Activated gamma-delta T cell treated with Interleukin-2 at 50 U/mL for 16 hours (primary cell): ENCODE data around the gene SMPX.

Experiments
- DNase-seq: peaks from one replicate; pipeline ENCODE4 v3.0.0-alpha.2; 2020

SMPX gene

DNA sequence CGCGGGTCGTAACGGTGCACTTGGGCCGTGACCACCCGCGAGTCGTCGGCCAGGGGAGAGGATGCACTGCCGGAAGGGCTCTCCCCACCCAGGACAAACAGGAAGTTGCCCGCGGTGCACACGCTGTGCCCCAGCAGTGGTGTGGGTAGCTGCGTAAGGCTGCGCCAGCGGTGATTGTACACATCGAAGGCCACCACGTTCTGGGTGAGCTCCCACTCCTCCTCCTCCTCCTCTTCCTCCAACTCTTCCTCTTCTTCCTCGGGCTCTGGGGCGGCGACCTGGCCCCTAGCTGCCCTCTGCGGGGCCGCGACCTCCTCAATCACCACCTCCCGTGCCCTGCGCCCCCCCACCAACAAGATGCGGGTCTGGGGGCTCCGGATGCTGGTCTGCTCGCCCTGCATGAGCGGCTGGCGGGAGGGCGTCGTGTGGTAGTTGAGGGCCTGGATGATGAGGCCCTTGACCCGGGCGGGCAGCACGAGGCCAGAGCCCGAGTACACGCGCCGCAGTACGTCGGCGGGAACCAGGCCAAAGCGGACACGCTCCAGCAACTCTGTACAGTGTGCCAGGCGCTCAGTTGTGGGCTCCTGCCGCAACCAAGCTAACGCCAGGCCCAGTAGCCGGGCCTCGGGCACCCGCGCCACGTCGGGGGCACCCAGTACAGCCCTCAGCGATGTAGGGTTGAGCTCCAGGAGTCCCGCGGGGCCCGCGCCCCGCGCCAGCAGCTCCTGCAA, 101.2 kb downstream of the SMPX start:
- DNase-seq = no peak
